ENCODE measurements around the gene HDAC3.

Gene HDAC3

DNA sequence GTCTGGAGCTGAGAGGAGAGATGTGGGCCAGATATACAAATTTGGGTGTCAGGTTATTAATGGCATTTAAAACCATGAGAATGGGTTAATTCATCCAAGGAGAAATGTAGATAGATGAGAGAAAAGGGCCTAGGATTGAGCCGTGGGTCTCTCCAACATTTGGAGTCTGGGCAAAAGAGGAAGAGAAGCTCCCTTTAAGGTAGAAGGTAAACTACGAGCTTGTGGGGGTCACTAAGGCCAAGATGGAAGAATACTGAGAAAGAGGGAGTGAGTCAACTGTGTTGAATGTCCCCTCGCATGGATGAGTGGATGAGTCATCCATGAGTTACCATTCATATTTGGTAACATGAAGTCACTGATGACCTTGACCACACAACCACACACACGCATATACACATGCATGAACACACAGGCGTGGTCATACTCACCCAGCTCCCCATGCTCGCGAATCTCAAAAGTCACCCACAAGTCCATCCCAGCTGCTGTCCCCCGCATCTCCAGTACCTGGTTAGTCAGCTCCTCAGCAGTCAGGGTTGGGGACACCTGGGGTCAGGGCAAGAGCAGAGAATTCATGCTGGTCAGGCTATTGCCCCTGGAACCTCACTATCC lies 21.4 kb upstream of the HDAC3 start:
- DNase-seq (ENCODE audit: low spot score): peak; percentile 68

DNA sequence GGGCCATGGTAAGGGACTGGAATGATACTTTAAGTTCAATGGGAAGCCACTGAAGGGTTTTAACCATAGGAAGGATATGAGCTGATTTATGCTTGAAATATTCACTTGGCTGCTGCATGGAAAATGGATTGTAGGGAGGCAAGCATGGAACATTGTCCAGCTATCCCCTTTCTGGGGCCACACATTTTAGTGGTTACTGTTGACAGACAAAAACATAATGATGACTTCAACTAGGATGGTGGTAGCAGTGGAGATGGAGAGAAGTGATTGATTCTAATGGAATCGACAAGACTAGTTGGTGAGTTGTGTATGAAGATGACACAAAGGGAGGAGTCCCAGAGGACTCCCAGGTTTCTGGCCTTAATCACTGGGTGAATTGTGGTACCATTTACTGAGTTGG lies 20.8 kb upstream of the HDAC3 start:
- no peak for DNase-seq (ENCODE audit: low spot score)

GRCh38 chr5:141656396-141656795 lies 19.7 kb upstream of the HDAC3 start:
- no peak for DNase-seq (ENCODE audit: low spot score)

DNA sequence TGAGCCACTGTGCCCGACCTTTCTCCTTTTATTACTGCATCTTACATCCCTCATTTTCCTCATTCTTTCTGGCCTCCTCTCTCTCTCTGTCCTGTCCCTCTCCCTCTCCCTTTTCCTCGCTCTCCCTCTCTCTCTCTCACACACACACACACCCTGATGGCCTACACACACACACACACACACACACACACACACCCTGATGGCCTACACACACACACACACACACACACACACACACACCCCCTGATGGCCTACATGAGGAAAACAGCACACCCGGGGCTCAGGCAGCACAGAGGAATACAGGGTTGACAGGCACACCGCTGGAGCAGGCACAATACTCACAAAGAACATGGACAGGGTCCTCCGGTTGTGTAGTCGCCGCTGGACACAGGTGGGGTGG lies 18.4 kb upstream of the HDAC3 start:
- no peak for DNase-seq (ENCODE audit: low spot score)

DNA sequence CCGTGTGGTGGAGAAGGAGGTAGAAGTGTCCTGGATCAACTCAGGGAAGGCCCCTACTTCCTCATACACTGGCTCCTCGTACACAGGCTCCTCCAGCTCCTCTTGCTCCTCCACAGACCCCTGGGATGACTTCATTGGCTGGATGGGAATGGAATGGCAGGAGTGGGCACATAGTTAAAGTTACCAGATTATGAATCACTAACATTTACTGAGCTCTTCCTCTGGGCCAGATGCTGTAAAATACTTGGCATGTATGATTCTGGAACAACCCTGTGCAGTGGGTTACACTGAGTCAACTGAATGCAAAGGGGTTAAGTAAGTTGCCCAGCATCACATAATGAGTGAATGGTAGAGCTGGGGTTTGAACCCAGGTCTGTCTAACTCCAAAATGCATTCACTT lies 17.6 kb upstream of the HDAC3 start:
- DNase-seq (ENCODE audit: low spot score): peak; percentile 82

DNA sequence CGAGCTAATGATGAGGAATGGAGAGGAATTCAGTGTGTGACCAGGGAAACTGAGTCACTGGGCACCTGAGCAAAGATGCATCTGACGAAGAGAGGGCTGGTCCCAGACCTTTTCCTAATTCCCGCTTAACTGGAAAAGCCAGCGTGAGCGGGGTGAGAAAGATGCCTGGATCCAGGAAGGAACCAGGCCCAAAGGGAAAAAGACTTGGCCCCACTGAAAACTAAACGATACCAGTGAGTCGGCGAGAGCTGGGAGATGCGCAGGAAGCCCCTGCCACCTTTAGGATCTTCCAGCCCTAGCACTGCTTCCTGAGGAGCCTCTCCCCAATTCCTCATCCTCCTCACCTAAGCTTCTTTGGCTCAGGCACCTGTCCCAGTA lies 15.1 kb upstream of the HDAC3 start:
- DNase-seq (ENCODE audit: low spot score): no peak

DNA sequence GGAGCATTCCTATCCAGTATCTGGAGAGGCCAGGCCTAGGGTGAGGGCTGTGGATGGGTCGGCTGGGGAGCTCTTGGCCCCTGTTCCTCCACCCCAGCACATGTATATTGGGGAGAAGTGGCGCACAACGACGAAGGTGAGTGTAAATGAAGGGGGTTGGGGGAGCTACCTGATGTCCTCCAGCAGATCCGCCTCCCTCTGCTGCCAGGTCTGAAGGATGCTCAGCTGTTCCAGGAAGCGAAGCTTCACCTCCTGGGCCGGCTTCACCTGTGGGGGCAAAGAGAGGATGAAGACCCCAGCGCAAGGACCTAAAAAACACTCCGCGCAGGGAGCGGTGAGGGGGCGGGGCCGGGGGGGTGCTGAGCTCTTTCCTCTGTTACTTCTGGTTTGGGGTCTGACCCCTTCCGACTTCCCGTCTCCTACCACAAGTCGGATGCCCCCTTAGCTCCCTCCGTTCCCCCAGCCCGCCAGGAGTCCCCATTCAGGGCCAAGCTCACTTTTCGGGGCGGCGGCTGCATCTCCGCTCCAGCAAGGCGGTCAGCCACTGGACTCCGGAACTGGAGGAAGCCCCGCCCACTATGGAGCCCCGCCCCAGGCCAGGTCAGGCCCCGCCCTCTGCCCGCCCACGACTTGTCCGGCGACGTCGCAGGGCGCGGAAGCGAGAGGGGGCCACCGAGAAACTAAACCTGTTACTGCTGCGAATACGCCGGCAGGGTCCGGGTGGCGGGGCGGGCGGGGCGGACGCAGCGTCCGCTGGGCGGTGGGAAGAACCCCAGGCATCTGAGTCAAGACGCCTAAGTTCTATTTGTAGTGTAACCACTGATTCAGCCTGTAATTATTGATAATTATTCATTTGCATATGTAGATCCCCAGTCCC lies 14.4 kb upstream of the HDAC3 start, which contains the start of gene FCHSD1:
FCHSD1 (minus strand) TSS at position 568 of the 877 bp plus-strand sequence; CDS start at position 518, 50 bp downstream.
- DNase-seq (ENCODE audit: low spot score): peak; percentile 99

- no peak for DNase-seq (ENCODE audit: low spot score)
Measured at GRCh38 chr5:141649972-141650371, 13.3 kb upstream of the HDAC3 start.

DNA sequence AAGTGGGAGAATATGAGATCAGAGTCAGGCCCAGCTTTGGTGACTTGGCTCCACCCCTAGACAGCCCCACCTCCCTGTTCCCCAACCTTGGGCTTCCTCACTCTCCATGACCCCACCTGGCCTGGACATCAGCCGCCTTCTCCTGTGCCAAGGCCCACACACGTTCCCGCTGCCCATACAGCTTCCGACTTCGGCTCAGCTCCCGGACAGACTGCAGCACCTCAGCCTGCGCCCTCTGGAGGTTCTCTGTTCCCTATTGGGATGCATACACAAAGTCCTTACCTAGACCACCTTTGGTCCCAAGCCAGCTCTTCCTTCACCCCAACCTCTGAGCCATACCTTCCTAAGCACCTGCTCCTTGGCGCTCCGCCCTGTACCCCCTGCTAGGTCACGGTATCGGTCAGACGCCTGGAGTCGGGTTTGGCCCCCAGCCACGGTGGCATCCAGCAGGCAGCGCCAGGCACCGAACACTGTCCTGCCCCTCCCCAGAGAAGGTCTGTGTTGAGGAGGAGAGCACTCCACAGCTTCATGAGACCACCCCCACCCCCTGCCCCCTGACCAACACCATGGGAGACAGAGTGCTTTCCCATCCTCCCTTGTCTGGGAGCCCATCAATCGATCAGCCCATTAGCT lies 12.5 kb upstream of the HDAC3 start:
- no peak for DNase-seq (ENCODE audit: low spot score)

DNA sequence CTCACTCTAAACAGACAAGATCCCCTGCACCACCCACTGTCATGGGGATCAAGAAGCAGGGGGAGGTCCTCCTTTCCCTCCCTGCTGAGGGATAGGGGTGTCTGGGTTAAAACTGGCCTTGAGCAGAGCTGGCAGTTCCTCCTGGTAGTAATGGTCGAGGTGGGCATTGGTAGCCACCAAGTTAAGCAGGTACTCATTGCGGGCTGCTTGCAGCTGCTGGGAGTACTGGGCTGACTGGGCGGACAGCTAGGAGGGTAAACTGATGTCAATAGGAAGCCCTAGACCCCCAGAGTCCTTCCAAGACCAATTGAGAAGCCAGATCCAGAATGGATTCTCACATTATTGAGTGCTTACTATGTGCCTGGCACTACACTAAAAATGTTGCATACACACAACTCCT lies 11.2 kb upstream of the HDAC3 start:
- no peak for DNase-seq (ENCODE audit: low spot score)

GRCh38 chr5:141647242-141647641 lies 10.6 kb upstream of the HDAC3 start:
- no peak for DNase-seq (ENCODE audit: low spot score)

DNA sequence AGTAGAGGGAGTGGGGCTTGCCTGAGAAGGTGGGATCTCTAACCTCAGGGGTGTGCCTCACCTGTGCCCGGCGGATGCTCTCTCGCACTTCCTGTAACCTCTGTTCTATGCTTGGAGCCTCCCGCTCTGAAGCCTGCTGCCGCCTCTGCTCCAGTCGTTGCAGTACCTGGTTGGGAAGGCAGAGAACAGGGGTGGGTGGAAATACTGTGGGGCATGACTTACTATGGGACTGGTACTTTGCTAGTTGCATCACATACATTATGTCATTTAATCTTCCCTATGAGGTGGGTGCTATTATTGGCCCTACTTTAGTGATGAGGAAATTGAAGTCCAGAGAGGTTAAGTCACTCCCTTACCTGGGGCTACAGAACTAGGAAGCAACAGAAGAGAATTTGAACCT lies 9.4 kb upstream of the HDAC3 start:
- DNase-seq (ENCODE audit: low spot score): no peak

DNA sequence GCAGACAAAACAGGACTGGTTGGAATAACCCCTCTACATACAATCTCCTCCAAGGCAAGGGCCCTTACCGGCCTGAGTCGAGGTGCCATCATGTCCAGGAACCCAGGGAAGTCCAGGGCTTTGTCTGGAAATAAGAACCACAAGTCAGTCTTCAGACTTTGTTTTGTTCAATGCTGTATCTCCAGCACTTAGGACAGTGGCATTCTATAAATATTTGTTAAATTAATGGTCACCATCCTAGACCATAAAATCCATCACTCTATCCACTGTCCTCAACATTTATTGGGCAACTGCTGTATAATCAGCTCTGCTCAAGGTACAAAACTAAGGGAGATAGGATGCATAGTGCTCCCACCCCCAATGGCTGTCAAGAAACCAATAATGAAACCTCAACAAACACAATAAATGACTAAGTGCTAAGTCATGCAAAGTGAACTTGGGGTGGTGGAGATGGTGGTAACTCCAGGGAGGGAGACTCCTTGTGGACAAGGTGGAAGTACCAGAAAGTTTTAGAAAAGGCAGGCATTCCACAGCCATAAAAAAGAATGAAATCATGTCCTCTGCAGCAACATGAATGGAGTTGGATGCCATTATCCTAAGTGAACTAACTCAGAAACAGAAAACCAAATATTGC lies 5.1 kb upstream of the HDAC3 start:
- DNase-seq (ENCODE audit: low spot score): peak; percentile 76

DNA sequence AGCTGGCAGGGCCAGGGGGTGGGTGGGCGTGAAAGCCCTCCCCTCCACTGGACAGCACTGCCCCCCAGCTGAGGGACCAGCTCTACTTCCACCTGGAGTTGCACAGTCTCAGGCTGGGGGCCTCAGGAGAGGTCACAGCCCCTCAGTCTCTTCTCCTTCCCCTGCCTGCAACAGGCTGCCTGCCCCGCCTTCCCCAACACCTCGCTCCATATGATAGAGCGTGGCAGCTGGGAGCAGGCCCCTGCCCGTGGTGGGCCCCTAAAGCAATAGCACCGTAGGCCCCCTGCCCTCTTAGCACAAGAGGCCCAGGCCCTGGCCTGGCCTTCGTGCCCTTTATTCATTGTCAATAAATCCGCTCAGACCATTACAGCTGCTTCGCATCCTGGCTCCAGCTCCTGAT lies 4.0 kb upstream of the HDAC3 start:
- DNase-seq (ENCODE audit: low spot score): no peak

DNA sequence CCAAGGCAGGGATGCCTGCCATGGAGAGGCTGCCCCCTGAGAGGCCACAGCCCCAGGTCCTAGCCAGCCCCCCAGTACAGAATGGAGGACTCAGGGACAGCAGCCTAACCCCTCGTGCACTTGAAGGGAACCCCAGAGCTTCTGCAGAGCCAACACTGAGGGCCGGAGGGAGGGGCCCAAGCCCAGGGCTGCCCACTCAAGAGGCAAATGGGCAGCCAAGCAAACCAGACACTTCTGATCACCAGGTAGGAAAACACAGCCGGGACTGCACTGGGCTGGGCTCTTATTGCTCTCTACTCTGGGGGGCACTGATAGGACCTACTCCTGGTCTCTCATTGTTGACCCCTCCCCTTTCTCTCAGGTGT lies 3.4 kb upstream of the HDAC3 start:
- DNase-seq (ENCODE audit: low spot score): no peak

DNA sequence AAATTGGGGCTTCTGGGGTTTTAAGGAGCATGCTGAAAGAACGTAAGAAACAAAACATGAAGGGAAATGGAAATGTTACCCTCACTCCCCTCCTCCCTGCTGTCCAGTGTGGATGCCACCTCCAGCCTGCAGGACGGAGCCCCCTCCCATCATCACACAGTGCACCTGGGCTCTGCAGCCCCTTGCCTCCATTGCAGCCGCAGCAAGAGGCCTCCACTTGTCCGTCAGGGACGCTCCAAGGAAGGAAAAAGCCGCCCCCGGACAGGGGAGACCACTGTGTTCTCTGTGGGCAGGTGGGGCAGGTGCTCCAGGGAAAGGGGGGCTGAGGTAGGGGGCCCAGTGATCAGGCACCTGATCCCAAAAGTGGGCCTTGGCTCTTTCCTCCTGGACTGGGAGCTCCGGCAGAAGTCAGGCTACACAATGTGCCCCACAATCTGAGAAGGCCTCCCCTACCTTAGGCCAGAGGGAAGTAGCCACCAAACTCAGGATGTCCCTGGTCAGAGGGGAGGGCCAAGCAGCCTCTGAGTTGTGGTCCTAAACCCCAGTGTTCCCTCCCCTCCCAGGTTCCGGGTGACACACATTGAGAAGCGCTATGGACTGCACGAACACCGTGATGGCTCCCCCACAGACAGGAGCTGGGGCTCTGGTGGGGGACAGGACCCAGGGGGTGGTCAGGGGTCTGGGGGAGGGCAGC lies 2.9 kb upstream of the HDAC3 start:
- no peak for DNase-seq (ENCODE audit: low spot score)

DNA sequence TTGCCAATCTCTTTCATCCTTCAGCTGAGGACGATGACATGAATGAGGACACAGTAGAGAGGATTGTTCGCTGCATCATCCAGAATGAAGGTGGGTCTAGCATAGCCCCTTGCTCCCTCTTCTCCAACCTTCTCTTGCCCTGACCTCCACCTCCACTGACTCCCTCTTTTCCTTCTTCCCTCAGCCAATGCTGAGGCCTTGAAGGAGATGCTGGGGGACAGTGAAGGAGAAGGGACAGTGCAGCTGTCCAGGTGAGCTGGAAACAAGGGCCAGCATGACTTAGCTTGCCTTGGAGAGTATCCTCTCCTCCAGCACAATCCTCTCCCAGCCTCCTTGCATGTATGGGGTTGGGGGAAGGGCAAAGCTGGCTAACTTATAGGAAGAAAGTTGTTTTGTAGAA lies 2.1 kb upstream of the HDAC3 start:
- no peak for DNase-seq (ENCODE audit: low spot score)

GRCh38 chr5:141637767-141638419 lies 1.2 kb upstream of the HDAC3 start:
- peak; percentile 69 for DNase-seq (ENCODE audit: low spot score)

DNA sequence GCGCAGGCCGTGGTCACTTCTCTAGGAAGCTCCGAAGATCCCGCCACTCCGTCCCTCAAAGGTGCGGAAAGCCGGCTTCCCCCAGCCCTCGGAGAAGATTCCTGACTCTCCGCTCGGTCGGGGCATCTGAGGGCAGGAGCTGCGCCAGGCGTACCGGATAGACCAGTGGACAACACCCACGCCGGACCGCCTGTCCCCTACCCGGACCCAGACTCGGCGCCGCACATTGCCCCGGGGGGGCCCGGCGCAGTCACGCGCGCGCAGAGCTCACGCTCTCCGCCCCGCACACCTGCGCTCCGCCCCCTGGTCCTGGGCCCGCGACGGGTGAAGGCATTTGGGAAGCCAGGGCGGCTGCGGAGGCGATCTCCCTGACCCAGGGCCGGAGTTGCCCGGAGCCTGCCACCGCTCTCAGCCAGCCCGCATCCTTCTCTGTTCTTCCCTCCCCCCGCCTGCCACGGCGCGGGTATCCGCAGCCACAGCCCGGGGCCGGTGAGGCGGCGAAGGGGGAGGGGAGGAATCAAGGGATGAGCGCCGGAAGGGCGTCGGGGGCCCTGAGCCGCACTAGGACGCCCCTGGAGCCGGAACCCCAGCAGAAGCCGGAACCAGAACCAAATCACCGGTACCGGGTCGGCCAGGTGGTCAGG lies 596 bp upstream of the HDAC3 start:
- DNase-seq (ENCODE audit: low spot score): no peak

- DNase-seq (ENCODE audit: low spot score): no peak
Measured at GRCh38 chr5:141636106-141636412, 590 bp downstream of the HDAC3 start.

DNA sequence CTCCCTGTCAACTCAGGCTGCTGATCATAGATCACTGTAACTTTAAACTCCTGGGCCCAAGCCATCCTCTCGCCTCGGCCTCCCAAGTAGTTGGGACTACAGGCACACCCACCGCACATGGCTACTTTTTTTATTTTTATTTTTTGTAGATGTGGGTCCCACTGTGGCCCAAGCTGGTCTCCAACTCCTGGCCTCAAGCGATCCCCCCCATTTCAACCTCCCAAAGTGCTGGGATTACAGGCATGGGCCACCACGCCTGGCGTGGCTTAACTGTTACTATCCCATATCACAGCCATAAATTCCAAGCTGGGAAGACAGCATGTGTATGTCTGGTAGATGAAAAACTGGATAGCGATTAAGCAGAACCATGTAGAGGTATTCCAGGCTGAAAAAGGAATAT lies 1.0 kb downstream of the HDAC3 start:
- no peak for DNase-seq (ENCODE audit: low spot score)
